Measurements from ENCODE around the gene MS4A6A.

MS4A6A gene

DNA sequence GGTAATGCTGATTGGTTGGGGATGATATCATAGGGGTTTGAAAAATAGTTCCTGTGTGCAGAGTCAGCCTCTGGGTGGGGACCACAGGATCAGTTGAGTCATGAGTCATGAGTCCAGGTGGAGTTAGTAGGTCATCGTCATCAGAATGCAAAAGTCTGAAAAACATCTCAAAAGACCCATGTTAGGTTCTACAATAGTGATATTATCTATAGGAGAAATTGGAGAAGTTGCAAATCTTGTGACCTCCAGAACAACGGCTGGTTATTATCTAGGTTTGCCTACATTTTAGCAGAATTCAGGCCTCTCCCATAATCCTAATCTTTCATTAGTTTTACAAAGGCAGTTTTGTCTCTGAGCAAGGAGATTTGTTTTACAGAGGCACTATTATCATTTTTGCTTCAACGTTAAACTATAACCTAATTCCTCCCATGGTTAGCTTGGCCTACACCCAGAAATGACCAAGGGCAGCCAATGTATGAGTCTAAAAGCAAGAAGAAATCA, 55.5 kb downstream of the MS4A6A start:
- no peak for DNase-seq

DNA sequence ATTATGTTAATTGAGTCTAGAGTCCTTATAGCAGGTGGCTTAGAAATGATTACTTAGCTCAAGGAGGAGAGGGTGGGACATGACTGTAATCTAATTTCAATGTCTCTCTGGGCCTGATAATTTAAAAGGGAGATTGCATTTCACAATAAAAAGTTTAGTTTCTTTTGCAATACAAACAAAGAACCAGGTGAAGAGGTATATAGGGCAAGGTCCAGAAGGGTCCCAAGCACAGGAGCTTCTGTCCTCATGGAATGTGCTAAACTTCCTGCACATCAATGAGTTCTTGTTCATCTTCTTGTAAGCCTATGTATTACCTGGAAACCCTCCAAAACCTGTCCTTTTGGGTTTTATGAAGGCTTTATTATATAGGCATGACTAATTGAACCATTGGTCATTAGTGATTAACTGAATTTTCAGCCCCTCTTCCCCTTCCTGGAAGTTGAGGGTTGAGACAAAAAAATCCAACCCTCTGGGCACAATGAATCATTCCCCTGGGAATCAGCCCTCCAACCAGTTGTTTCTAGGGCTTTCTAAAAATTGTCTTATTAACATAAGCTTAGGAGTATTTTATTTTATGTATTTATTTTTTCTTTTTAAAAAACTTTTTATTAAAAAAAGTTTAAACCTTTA, 56.8 kb downstream of the MS4A6A start:
- DNase-seq: no peak

DNA sequence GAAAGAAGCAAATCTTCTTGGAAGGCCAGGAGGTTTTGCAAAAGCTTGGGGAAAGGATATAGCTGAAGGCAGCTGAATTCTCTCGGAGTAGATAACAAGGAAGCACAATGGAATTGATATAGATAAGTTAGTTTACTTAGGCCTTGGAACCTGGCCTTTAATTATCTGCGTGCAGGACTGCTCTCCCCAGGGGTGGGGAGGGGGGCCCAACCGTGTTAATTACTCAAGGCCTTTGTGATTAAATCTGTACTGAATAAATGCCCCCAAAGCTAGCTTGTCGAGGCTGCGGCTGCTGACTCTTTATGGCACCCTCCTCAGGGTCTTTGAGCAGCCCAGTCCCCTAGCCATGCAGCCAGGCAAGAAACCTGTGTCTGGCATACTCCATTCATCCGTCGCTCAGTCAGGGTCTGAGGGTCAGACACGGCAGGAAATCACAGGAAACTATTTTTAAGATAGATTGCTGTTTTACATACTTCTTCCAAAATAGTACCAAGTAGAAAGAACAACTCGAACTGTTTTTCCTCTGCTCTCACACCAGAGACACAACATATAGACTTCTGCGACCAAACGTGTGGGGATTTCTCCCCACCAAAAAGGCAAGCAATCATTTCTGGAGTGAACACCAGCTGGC, 58.0 kb downstream of the MS4A6A start:
- no peak for DNase-seq
